SK-N-SH treated with all-trans-retinoic acid at 6 μM for 48 hours (cell line): ENCODE data around the gene RAMACL.
A peak's percentile ranks its signal among the peaks of the same experiment; 100 is the strongest.

Experiments
- ARNTL ChIP-seq: fragments of 450-650 bp; formaldehyde crosslinking; IDR thresholded peaks from 2 replicates; pipeline ENCODE4 v1.5.0; 2020; ENCODE audit warnings: low read depth, mild to moderate bottlenecking, moderate library complexity, borderline replicate concordance
- CSDC2 ChIP-seq: fragments of 250-450 bp; sonication (Bioruptor Pico); IDR thresholded peaks from 2 replicates; pipeline ENCODE4 v1.5.0; 2020; ENCODE audit warnings: mild to moderate bottlenecking, moderate library complexity
- ESRRG ChIP-seq: fragments of 250-450 bp; sonication (Bioruptor Pico); IDR thresholded peaks from 2 replicates; pipeline ENCODE4 v1.6.1; 2021; ENCODE audit warnings: mild to moderate bottlenecking
- ISL1 ChIP-seq: fragments of 250-450 bp; sonication (Bioruptor Pico); IDR thresholded peaks from 2 replicates; pipeline ENCODE4 v2.1.2; 2022; ENCODE audit warnings: mild to moderate bottlenecking, moderate library complexity
- RARB ChIP-seq: fragments of 250-450 bp; sonication (Bioruptor Pico); IDR thresholded peaks from 2 replicates; pipeline ENCODE4 v1.8.0; 2021; ENCODE audit warnings: mild to moderate bottlenecking, moderate library complexity
- SNAI2 ChIP-seq: fragments of 250-450 bp; sonication (Bioruptor Pico); IDR thresholded peaks from 2 replicates; pipeline ENCODE4 v1.5.0; 2020; ENCODE audit warnings: mild to moderate bottlenecking, moderate library complexity
- TOX ChIP-seq: fragments of 250-450 bp; sonication (Bioruptor Pico); IDR thresholded peaks from 2 replicates; pipeline ENCODE4 v1.8.0; 2021; ENCODE audit warnings: mild to moderate bottlenecking, moderate library complexity, borderline replicate concordance
- ZFP30 ChIP-seq: fragments of 450-650 bp; formaldehyde crosslinking; IDR thresholded peaks from 2 replicates; pipeline ENCODE4 v1.5.0; 2022; ENCODE audit warnings: mild to moderate bottlenecking, moderate library complexity
- ZNF70 ChIP-seq: fragments of 450-650 bp; formaldehyde crosslinking; IDR thresholded peaks from 2 replicates; pipeline ENCODE4 v1.5.0; 2020; ENCODE audit warnings: mild to moderate bottlenecking, moderate library complexity
- TF ChIP-seq, protein P1 (sequence below): fragments of 250-450 bp; sonication (Bioruptor Pico); IDR thresholded peaks from 2 replicates; pipeline ENCODE4 v1.8.0; 2021; ENCODE audit warnings: low read depth, mild to moderate bottlenecking, moderate library complexity, borderline replicate concordance
- TF ChIP-seq, protein P2 (sequence below): fragments of 250-450 bp; sonication (Bioruptor Pico); IDR thresholded peaks from 2 replicates; pipeline ENCODE4 v1.8.0; 2020; ENCODE audit warnings: mild to moderate bottlenecking, moderate library complexity, borderline replicate concordance
- TF ChIP-seq, protein P3 (sequence below): fragments of 250-450 bp; sonication (Bioruptor Pico); IDR thresholded peaks from 2 replicates; pipeline ENCODE4 v1.5.1; 2020; ENCODE audit warnings: low read depth, mild to moderate bottlenecking, moderate library complexity
- TF ChIP-seq, protein P4 (sequence below): fragments of 250-450 bp; sonication (Bioruptor Pico); IDR thresholded peaks from 2 replicates; pipeline ENCODE4 v1.5.1; 2021; ENCODE audit warnings: mild to moderate bottlenecking, moderate library complexity

DNA sequence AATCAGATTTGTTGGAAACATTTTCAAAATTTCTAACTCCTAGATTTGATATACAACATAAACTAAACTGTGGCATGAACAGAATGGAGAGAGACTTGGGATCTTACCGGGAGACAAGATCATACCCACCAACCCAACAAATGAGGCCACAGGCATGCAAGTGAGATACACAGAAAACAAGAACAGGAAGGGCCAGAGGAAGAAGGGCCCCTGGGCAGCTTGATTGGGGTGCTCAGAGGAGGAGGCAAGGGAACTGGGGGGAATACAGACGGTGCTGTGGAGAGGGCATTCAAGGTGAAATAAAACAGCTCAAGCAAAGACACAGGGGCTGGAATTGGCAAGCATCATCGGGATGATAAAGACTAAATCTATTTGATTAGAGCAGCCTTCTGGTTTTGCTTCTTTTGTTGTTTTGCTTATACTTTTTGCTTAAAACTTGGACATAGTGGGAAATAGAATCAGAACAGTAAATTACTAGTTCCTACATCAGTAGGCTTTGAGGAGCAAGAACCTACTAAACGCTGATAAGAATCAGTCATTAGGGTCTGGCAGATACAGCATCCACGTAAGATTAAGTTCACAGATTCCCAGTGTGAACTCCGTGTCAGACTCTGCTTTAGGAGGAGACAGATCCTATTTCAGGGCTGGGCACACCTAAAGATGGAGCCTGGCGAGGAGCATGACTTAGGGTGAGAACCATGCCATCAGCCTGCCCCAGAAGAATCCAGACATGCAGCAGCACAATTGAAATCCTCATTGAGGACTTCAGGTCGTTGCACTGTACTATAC lies 3.5 kb upstream of the RAMACL start:
- TF ChIP-seq ARNTL (no peak), SNAI2 (CRISPR knock-in tag) (no peak; the same call in 1 of the 2 replicates), RARB (CRISPR knock-in tag) (no peak), TOX (no peak), ZNF70 (CRISPR knock-in tag) (no peak), ESRRG (CRISPR knock-in tag) (no peak), ZFP30 (CRISPR knock-in tag) (no peak), ISL1 (CRISPR knock-in tag) (0 out of 2 replicates have a peak, but pooled peaks have one; percentile 33), CSDC2 (CRISPR knock-in tag) (no peak)
- TF ChIP-seq, protein P1, sequence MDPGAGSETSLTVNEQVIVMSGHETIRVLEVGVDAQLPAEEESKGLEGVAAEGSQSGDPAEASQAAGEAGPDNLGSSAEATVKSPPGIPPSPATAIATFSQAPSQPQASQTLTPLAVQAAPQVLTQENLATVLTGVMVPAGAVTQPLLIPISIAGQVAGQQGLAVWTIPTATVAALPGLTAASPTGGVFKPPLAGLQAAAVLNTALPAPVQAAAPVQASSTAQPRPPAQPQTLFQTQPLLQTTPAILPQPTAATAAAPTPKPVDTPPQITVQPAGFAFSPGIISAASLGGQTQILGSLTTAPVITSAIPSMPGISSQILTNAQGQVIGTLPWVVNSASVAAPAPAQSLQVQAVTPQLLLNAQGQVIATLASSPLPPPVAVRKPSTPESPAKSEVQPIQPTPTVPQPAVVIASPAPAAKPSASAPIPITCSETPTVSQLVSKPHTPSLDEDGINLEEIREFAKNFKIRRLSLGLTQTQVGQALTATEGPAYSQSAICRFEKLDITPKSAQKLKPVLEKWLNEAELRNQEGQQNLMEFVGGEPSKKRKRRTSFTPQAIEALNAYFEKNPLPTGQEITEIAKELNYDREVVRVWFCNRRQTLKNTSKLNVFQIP (CRISPR knock-in tag) = no peak
- TF ChIP-seq, protein P2, sequence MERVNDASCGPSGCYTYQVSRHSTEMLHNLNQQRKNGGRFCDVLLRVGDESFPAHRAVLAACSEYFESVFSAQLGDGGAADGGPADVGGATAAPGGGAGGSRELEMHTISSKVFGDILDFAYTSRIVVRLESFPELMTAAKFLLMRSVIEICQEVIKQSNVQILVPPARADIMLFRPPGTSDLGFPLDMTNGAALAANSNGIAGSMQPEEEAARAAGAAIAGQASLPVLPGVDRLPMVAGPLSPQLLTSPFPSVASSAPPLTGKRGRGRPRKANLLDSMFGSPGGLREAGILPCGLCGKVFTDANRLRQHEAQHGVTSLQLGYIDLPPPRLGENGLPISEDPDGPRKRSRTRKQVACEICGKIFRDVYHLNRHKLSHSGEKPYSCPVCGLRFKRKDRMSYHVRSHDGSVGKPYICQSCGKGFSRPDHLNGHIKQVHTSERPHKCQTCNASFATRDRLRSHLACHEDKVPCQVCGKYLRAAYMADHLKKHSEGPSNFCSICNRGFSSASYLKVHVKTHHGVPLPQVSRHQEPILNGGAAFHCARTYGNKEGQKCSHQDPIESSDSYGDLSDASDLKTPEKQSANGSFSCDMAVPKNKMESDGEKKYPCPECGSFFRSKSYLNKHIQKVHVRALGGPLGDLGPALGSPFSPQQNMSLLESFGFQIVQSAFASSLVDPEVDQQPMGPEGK (CRISPR knock-in tag) = no peak
- TF ChIP-seq, protein P3, sequence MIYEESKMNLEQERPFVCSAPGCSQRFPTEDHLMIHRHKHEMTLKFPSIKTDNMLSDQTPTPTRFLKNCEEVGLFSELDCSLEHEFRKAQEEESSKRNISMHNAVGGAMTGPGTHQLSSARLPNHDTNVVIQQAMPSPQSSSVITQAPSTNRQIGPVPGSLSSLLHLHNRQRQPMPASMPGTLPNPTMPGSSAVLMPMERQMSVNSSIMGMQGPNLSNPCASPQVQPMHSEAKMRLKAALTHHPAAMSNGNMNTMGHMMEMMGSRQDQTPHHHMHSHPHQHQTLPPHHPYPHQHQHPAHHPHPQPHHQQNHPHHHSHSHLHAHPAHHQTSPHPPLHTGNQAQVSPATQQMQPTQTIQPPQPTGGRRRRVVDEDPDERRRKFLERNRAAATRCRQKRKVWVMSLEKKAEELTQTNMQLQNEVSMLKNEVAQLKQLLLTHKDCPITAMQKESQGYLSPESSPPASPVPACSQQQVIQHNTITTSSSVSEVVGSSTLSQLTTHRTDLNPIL = no peak
- TF ChIP-seq, protein P4, sequence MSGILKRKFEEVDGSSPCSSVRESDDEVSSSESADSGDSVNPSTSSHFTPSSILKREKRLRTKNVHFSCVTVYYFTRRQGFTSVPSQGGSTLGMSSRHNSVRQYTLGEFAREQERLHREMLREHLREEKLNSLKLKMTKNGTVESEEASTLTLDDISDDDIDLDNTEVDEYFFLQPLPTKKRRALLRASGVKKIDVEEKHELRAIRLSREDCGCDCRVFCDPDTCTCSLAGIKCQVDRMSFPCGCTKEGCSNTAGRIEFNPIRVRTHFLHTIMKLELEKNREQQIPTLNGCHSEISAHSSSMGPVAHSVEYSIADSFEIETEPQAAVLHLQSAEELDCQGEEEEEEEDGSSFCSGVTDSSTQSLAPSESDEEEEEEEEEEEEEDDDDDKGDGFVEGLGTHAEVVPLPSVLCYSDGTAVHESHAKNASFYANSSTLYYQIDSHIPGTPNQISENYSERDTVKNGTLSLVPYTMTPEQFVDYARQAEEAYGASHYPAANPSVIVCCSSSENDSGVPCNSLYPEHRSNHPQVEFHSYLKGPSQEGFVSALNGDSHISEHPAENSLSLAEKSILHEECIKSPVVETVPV (CRISPR knock-in tag) = no peak
